Dermis blood vessel endothelial cell (primary cell): ENCODE data around the gene ENAH. TPM values are rescaled to one million over a fixed set of nuclear protein-coding genes. Genes with fewer than 3 reads are reported as not detected.
A peak's percentile ranks its signal among the peaks of the same experiment; 100 is the strongest.

Source experiments
- DNase-seq: peaks from one replicate; pipeline ENCODE4 v3.0.0; 2010
- total RNA-seq: library from RNA; depleted of rRNA; stranded (reverse); fragments of >200 nt; gene quantifications from 2 replicates; pipeline ENCODE4 v1.2.3, GENCODE V29; 2014

Gene ENAH
- total RNA-seq, 1 donor from 2014 or later: 47.0 TPM

DNA sequence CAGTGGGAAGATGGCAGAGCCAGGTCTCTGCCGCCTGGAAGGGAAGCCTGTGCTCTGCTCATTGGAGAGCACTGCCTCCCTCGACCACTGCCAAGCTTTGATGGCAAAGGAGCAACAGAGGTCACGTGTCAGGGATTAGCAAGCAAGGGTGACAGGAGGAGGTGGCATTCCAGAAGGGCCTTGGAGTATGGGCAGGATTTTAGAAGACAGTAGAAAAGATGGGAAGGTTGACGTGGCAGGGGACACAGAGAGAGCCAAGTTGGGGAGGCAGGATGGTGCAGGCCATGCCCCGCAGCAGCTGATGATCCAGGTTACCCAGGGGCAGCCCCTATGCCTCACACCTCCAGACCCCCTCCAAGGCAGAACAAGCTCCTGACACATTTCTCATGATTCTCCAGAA is 203.1 kb downstream of the ENAH start:
- DNase-seq: no peak

DNA sequence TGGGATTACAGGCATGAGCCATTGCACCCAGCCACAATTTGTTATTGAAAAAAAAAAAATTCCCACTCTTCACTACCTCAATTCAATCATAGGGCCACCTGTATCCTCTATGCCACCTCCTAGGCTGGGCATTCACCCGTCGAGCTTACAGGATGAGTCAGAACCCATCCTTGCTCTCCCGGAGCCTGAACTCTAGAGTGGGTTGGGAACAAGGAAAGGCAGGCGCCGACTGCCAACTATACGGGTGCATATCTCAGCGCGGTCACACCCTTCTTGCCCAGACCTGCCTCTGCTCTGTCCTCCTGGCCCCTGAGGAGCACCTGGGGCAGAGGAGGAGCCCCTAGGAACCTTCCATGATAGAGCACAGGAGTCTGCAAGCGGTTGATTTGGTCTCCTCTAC is 203.7 kb downstream of the ENAH start:
- no peak for DNase-seq

DNA sequence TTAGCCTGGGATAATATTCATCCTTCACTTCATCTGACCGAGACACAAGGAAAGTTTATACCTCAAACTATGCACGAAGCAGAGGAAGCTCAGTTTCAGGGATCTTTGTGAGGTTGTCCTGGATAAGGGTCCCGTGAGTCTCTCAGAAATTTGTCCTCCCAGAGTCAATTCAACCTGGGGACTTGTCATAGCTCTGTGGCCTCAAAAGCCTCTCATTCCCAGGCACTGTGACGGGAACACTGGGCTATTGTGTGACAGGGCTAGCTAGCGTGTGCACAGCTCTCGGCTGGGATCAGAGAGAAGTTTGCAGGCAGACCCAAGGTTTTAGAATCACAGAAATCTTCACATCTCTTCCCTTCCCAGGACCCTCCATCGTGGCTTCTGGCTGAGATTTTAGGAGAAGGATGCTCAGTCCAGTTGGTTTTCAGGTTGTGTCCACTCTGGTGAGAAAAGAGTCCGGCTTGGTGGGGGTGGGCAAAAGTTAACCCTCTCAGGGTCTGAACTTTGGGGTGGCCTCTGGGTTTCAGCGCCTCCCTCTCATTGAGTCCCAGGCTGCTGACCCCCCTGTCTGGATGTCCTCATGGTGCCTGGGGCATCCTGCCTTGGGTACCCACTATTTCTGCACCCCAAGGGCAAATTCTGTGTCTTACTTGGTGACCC is 204.6 kb downstream of the ENAH start:
- DNase-seq: no peak

DNA sequence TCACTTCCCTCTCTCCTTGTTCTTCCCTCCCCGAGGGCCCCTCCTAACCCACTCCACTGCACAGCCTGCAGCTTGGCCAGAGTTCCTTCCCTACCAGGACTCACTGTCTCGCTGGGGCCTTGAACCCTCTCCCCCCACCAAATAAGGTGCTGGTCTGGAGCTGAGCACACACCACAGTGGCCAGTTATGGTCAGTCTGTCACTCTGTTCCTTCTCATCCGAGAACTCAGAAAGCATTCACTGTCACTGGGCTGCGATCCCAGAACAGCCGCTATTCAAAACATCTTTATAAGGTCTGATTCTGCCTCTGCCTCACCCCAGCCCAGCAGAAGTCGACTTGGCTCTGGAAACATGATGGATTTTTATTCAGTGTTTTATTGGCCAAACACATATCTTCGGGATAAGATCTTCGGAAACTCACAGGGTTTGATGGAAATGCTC is 205.3 kb downstream of the ENAH start:
- DNase-seq: no peak

DNA sequence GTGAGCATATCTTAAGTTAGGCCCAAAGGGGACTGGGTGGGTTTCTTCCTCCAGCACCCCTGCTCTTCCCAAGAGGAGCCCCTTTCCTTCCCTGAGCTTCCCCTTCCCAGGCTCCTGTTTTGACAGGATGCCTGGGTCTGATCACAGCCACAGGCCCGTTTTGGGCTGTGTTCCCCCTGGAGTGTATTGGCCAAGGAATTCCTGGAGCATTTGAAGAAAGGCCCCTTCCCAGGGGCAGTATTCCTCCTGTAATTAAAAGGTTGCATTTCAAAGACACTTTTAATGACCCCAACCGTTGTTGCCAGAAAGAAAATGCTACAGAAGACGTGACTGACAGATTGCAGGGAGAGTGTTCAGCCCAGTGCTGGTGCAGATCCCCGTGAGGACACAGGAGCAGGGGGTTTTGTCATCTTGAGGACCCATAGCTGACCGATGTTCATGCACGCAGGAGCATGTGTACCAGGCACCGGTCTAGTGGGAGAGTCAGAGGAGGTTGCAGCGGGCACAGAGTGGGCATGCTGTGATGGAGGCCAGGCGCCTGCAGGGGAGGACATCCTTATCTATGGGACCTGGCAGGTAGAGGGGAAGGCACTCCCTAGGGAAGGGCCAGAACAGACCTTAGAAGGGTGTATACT is 205.8 kb downstream of the ENAH start:
- no peak for DNase-seq

DNA sequence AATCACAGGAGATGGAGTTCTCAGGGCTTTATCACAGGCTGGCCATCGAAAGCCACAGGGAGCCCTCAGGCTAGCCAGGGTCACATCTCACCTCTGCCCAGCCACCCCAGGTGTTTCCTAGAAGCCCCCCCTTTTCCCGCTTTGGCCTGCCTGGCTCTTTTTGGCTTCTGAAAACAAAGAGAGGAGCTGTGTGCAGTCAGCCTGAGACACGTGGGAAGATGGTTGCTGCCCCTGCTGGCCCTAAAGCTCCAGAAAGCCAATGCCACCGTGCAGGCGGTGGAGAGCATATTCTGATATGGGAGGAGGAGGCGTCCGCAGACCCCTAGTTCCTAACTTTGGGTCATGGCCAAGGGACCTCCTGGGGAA is 206.3 kb downstream of the ENAH start:
- peak; percentile 70 for DNase-seq

DNA sequence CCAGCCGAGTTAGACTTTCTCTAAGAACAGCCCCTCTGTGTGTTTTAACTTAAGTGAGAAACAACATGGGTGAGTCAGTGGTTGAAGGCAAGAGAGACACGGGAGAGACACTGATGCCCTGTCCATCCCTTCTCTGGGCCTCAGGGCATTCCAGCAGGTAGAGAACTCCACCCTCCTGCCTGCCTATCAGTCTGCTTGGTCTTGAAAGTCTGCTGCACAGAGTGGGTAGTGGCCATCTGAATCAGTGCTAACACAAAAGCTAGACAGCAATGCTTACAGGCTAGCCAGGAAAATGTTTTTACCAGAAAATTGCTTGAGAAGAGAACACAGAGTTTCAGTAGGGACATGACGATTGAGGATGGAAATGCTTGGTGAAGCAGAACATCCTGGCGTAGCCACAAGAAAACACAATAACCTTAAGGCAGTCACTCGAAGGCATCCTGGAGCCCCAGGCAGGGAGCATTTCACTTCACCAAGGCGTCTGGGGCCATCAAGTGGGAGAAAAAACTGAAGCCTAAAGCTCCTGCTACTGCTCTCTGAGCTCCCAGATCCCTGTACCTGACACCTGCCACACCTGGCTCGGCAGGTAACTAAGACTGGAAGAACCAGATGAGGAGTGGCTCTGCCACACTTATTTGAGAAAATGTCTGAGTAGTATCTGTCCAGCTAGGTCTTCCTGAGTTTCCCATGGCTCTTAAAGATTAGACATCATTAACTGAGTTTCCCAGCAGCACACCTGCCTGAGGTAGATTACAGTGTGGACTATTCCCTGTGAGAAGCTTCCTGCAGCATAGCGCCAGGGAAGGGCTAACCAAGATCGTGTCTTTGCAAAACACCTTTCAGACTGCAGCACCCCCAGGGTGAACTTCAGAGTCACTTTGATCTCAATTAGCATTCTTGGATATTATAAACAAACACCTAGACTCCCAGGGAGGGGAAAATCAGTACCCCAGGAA is 207.0 kb downstream of the ENAH start:
- DNase-seq: peak; percentile 65

DNA sequence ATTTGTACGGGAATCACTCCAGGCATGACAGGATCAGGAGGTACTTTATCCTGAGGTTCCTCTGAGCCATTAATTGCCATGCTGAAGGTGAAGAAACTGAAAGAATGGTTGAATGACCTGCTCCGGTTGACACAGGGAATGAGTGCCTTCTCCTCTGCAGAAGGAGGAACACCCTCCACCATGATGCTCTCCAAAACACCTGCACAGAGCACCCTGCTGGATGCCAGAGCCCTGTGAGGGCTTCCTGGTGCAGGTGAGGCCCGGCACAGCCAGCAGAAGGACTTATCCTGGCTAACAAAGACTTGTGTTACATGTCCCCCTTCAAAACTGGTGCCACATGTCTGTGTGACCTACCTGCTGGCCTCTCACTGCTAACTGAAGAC is 210.8 kb downstream of the ENAH start:
- no peak for DNase-seq

DNA sequence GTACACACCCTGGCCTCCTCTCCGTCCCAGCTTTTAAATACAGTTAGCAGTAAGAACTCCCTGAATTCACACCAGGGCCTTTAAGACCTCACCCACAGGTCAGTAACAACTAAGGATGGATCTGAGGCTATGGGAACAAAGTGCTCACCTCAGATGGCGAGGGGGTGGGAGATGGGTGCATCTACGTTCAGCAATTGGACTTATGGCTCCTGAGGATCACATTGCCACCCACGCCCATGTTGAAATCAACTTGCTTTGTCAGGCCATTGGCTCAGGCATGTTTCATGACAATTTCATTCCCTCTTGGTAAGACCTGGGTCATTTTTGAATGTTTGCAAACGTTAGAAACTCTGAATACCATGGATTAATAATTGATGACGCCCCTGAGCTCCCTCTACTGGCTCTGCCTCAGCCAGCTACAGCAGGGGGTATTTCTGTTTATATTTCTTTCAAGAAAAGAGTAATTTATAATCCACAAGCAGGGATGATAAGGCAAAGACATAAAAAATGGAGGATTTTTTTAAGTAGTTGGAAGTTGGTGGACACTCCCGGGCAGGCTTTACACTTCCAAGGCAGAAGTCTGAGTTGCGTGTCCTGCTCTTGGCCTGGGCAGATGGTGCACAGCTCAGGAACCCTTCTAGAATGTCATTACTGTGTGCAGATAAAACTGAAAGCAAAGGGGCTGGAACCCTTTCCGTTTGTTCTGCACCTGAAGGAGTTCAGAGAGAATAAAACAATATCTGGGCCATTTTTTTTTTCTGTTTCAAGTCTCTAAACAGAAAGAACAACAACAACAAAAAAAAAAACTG is 211.4 kb downstream of the ENAH start:
- no peak for DNase-seq

DNA sequence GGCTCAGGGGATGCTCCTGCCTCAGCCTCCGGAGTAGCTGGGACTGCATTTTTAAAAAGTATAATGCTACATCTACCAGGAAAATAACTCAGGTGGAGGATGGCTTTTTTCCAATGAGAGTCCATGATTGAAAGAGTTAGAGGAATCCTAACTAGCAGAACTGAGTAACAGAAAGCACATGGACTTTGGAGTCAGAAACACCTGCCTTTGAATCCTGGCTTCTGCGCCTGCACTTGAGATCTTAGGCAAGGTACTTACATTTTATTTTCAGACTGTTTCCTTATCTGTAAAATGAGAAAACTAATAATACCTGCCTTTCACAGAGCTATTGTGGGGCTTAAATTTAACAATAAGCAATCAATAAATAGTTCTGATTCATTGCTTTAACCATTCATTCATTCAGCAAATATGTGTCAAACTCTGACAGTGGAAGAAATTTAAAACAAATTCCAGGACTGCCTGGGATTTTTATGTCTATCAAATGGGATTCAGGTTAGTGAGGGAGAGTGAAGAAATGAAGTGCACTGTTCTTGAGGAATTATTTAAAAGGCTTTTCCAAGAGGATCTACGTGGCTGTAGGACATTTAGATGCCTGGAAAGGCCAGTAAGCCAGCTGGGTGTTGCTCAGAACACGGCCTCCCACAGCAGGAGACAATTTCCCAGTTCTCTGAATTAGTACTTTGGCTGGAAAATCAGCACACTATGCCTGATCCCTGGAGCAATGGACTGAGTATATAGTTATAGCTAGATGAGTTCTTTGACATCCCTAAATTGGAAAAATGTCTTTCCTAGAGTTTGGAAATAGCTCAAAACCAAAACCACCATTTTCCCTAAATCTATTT is 212.3 kb downstream of the ENAH start:
- DNase-seq: no peak

DNA sequence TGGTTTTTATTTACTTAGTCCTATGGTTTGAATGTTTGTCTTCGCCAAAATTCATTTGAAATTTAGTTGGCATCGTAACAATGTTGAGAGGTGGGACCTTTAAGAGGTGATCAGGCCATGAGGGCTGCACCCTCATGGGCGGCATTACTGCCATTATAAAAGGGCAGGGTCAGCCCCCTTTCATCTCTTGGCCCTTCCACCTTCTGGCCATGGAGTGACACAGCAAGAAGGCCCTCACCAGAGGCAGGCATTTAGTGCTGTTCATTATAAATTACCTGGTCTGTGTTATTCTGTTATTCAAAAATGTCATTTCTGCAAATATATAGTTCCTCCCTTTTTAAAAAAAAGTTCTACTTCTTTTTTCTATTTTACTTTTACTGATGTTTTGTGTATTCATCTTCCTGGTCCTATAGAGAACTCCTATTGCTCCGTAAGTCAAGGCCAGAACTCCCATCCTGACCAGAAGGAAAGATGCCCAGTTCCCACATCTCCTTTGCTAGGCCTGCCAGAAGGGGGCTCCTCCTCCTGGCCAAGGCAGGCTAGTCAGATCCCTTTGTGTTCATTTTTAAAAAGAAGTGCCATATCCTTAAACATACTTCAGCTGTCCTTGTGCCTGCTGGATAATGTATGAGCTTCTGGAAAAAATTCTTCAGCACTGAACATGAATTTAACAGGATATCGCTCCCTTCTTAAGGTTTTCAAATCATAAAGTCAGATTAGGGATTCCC is 215.0 kb downstream of the ENAH start:
- peak; percentile 73 for DNase-seq

Other genes with a start within 250 kb of the ENAH start
- 132 and 156 TPM in 2 replicates for gene LBR, start 225.1 kb downstream of the ENAH start, total RNA-seq
- gene SRP9, start 124.7 kb upstream of the ENAH start, total RNA-seq: 229 and 392 TPM in 2 replicates
- gene EPHX1, start 157.0 kb upstream of the ENAH start, total RNA-seq: 43.7 and 91.0 TPM in 2 replicates
- gene TMEM63A, start 229.3 kb upstream of the ENAH start, total RNA-seq: 12.4 and 15.0 TPM in 2 replicates
- 0.19 TPM in 1 of 2 replicates, not detected in the other for gene LEFTY1, start 236.0 kb upstream of the ENAH start, total RNA-seq